Left colon (tissue), 2 donors: ENCODE data around the gene UST. TPM values are rescaled to one million over a fixed set of nuclear protein-coding genes. Genes with fewer than 3 reads are reported as not detected.
"Not testable (repeated sequence)": the region's sequence is repeated elsewhere in the genome, so short reads cannot be mapped to it uniquely, and the experiment has no call there.

Experiments used
- ATAC-seq: fragments of 200-7000 bp; cut with Tn5 transposase; one replicate; pipeline ENCODE4 v1.9.1; 2020; ENCODE audit warnings: mild to moderate bottlenecking, moderate library complexity
- DNase-seq, 2 donors: peaks; one replicate each; pipeline ENCODE4 v3.0.0-alpha.2; 2020
- intact Hi-C, 2 donors: fragments of 100-400 bp; cut with DNase I in 1 of 2; cut with micrococcal nuclease in 1 of 2; formaldehyde crosslinking; loops; one replicate each; pipeline versions ENCODE4 v1.11.2 to v1.14.0; 2022; cut with DNase I, micrococcal nuclease
- total RNA-seq, 2 donors: library from RNA; stranded (reverse); fragmentation: NEBNext Ultra II Directional; extraction: Animal tissue kit (Norgen Biotek cat#: 25700); gene quantifications; one replicate each; pipeline ENCODE4 v1.2.1, GENCODE V29; 2021
- donor health status: DM: no; HTN: no; CAD: no.
- donor health status: DM: yes; HTN: yes; CAD: no.

Gene UST
- total RNA-seq, 2 donors from 2014 or later: 2.2 to 4.6 TPM

DNA sequence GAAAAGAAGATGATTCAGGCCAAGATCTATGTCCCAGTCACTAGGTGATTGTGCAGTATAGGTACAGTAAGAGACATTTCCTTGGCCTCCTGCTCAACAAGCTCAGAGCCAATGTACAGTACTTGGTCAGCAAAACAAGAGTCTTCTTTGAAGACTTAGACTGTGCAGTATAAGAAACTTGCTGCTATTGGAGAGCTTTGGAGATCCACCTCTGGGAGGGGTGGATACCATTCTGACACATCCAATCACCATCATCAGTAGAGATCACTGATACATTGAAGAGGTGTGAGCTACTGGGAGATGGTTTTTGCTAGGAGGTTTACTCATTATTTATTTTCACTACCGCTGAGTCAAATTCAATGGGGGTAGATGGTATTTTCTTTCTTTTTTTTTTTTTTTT is 77.5 kb downstream of the UST start:
- ATAC-seq: no peak
- intact Hi-C loops: no loop called here
- DNase-seq: no peak

- no peak for ATAC-seq
- no peak for DNase-seq
- intact Hi-C loops: no loop called here
Observed at GRCh38 chr6:148824960-148825359, 78.1 kb downstream of the UST start.

- intact Hi-C loops: no loop called here
- DNase-seq: no peak
- ATAC-seq: no peak
Observed at GRCh38 chr6:148825492-148825891, 78.7 kb downstream of the UST start.

DNA sequence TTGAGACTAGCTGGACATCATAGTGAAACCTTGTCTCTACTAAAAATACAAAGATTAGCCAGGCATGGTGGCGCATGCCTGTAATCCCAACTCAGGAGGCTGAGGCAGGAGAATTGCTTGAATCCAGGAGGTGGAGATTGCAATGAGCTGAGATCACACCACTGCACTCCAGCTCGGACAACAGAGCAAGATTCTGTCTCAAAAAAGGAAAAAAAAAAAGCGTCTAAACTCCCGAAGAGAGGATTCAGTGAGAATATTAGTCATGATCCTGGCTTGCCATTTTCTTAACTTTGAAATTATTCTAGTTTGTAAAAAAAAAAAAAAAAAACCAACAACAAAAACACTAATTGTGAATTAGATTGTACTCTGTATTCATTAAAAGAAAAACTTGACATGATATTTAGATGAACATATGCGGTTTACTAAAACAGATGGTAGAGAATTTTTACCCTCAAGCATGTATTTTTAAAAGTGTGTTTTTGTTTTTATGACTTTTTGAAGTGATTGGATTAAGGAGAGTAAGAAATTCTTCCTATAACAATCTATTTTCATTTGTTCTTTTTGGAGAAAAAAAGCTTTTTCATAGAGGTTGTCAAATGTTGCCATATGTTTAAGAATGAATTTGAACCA is 80.7 kb downstream of the UST start:
- ATAC-seq: no peak
- intact Hi-C loops: no loop called here
- no peak for DNase-seq

DNA sequence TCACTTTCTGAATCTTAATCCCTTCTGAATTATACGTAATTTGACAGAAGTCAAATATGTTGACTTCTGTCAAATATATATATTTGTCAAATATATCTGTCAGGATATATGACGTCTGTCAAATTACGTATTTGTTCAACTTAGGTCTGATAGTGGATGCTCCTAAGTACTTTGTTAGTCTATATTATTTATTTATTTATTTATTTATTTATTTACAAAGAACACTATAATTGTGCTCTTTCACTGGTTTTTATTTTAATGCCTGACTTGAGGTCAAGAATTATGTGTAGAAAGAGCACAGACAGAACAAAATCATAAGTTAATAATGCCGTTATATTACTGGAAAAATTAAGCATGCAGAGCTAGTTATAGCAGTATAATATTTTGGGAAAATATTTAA is 81.2 kb downstream of the UST start:
- DNase-seq: no peak

GRCh38 chr6:148829415-148830101 is 82.7 kb downstream of the UST start:
- no peak for ATAC-seq
- no peak for DNase-seq
- intact Hi-C loops: no loop called here

More for the DNA sequence above, 81.2 kb downstream of the UST start:
- no peak for ATAC-seq
- intact Hi-C loops: no loop called here

DNA sequence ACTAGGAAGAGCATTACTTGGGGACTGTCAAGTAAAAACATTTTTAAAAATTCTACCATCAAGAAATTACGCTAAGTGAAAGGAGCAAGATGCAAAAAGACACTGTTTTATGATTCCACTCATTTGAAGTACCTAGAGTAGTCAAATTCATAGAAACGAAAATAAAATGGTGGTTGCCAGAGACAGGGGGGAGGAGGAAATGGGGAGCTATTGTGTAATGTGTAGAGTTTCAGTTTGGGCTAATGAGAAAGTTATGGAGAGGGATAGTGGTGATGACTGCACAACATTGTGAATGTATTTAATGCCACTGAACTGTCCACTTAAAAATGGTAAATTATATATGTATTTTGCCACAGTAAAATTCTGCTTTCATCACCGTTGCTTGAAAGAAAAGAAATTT is 83.8 kb downstream of the UST start:
- DNase-seq (no peak), ATAC-seq (no peak)
- intact Hi-C loops: no loop called here

GRCh38 chr6:148831064-148831463 is 84.2 kb downstream of the UST start:
- intact Hi-C loops: no loop called here
- peak in 1 of 2 donors; percentile 15 for DNase-seq
- ATAC-seq: no peak

GRCh38 chr6:148831531-148831930 is 84.7 kb downstream of the UST start:
- DNase-seq (no peak), ATAC-seq (no peak)
- intact Hi-C loops: no loop called here

- intact Hi-C loops: no loop called here
- ATAC-seq (no peak), DNase-seq (no peak)
Observed at GRCh38 chr6:148835920-148836441, 89.2 kb downstream of the UST start.

DNA sequence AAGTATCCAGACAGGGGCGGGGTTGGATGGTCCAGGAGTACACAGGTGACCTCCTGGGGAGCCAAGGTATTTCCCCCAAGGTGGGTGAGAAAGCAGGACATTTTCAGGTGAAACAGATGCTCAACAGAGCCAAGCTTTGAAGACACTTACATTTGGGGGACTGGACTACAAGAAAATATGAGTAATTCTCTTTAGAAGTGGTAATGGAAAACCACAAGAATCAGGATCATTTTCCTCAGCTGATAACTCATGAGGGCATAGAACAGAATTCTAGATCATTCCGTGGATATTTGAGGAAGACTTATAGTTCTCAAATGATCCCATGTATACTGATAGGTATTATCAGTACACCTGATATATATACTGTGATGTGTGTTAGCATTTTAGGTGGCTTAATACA is 89.9 kb downstream of the UST start:
- intact Hi-C loops: no loop called here
- ATAC-seq (no peak), DNase-seq (no peak)

GRCh38 chr6:148837941-148838340 is 91.1 kb downstream of the UST start:
- intact Hi-C loops: no loop called here
- ATAC-seq: no peak
- no peak for DNase-seq

GRCh38 chr6:148839044-148839443 is 92.2 kb downstream of the UST start:
- intact Hi-C loops: no loop called here
- DNase-seq: no peak
- no peak for ATAC-seq

GRCh38 chr6:148840256-148840655 is 93.4 kb downstream of the UST start:
- no peak for ATAC-seq

DNA sequence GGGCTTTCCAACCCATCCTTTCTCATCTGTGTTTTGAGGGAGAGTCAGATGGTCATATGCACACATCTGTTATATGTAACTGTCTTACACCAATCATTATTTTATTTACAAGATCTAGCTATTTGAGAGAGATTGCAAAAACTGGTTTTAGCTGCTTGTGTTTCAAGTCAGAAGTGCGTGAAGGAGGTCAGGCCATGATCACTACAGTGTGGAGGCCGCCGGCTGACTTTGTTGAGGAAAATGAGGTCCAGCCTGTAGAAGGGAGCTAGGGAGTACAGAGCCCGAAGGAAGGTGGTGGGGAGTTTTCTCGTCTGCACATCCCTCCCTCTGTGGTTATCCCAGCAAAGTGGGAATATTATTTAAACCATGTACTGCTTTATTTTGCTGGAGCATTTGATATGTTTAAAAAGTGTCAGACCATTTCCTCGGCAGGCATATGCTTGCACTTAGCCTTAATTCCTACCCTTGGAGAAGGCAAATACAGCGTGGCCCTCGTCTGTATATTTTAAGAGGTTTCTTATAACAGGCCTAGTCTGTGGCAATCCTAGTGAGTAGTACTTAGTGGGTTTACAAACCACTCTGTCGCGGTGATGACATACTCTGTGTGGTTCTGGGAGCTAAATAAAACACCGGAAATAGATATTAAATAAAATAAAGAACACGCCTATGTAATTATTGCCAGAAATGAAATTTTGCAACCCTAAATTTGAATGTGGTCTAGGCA is 95.6 kb downstream of the UST start:
- DNase-seq (no peak), ATAC-seq (no peak)
- intact Hi-C loops: no loop called here

More at GRCh38 chr6:148840256-148840655, 93.4 kb downstream of the UST start:
- intact Hi-C loops: no loop called here
- DNase-seq: no peak

DNA sequence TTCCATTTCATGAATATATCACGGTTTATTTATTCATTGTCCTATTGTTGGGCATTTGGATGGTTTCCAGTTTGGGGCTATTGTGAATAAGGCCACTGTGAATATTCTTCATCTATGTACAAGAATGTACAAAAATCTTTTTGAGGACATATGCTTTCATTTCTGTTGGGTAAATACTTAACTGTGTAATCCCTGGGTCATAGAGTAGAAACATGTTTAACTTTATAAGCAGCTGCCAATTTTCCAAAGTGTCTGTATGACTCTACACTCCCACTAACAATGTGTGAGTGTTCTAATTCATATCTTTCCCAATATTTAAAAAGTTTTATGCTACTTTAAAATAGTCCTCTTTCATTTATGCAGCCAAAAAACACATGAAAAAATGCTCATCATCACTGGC is 98.6 kb downstream of the UST start:
- no peak for ATAC-seq
- no peak for DNase-seq
- intact Hi-C loops: no loop called here

DNA sequence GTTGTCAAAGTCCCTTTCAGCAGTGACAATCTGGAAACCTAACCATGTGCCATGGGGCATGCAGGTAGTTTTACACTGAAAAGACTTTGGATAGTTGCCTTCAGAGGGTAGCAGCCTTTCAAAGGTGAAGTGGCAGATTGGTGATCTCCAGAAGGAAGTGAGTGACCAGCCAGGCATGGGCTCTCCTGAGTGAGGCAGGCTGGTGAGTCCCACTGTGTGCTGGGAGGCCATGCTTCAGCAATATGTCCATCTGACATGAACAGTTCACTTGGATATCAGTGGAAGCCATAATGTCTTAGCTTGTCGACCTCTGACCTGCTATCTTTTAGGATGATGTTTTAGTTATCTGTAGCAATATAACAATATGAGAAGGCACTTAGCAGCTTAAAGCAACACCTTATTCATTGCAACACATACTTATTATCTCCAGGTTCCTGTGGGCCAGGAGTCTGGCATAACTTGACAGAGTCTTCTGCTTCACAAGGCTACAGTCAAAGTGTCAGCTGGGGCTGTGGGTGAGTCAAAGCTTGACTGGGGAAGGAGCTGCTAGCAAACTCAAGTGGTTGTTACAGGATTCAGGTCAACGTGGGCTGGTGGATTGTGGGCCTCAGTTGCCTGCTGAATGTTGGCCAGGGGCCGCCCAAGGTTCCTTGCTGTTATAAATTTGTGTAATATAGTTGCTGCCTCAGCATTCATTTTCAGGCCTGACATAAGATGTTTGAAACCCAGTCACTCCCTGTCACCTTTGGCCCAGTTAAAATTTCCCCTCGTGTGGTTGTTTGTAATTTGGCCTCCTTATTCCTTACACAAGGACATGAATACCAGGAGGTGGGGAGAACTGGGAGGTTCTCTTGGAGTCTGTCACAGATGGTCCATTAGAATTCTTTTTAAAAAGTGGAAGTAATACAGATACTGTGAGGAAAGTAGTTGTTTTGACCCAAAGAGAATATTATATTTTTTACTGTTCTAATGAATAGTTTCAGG is 100.2 kb downstream of the UST start:
- intact Hi-C loops: no loop called here
- ATAC-seq (no peak), DNase-seq (no peak)

GRCh38 chr6:148848915-148849314 is 102.1 kb downstream of the UST start:
- intact Hi-C loops: no loop called here
- no peak for DNase-seq
- no peak for ATAC-seq

GRCh38 chr6:148849449-148849848 is 102.6 kb downstream of the UST start:
- ATAC-seq, DNase-seq, intact Hi-C loops: not testable (repeated sequence)
